GM21723 (cell line): ENCODE results near the gene ANGEL1.
A peak's percentile ranks its signal among the peaks of the same experiment; 100 is the strongest.

Experiments used
- ATAC-seq: cut with Tn5 transposase; IDR thresholded peaks from one replicate; pipeline ENCODE4 v1.9.1; 2021; ENCODE audit warnings: mild to moderate bottlenecking, moderate library complexity; ENCODE audit not compliant: unreplicated experiment

Gene ANGEL1

GRCh38 chr14:76812422-76813383, at the start of gene ANGEL1:
Gene ANGEL1, minus strand, starts transcription at chr14:76812882. Its CDS starts 55 bp downstream, at chr14:76812827.
- peak; percentile 88 for ATAC-seq

GRCh38 chr14:76861574-76862255, 49.0 kb upstream of the ANGEL1 start:
- ATAC-seq, result no peak

- ATAC-seq, result no peak
Measured at GRCh38 chr14:76856769-76857168, 44.1 kb upstream of the ANGEL1 start.

GRCh38 chr14:76855066-76855465, 42.4 kb upstream of the ANGEL1 start:
- no peak for ATAC-seq

GRCh38 chr14:76848879-76849278, 36.2 kb upstream of the ANGEL1 start:
- ATAC-seq, result no peak

- ATAC-seq, result no peak
Measured at GRCh38 chr14:76846331-76847047, 33.8 kb upstream of the ANGEL1 start.

- no peak for ATAC-seq
Measured at GRCh38 chr14:76844223-76844622, 31.5 kb upstream of the ANGEL1 start.

GRCh38 chr14:76842414-76842813, 29.7 kb upstream of the ANGEL1 start:
- no peak for ATAC-seq

- no peak for ATAC-seq
Measured at GRCh38 chr14:76837524-76837923, 24.8 kb upstream of the ANGEL1 start.

GRCh38 chr14:76836029-76836630, 23.4 kb upstream of the ANGEL1 start:
- no peak for ATAC-seq

- ATAC-seq, result no peak
Measured at GRCh38 chr14:76834241-76834661, 21.6 kb upstream of the ANGEL1 start.

- no peak for ATAC-seq
Measured at GRCh38 chr14:76833011-76833410, 20.3 kb upstream of the ANGEL1 start.

GRCh38 chr14:76832503-76832988, 19.9 kb upstream of the ANGEL1 start:
- ATAC-seq, result no peak

- no peak for ATAC-seq
Measured at GRCh38 chr14:76830556-76830955, 17.9 kb upstream of the ANGEL1 start.

- no peak for ATAC-seq
Measured at GRCh38 chr14:76829650-76830421, 17.2 kb upstream of the ANGEL1 start.

- no peak for ATAC-seq
Measured at GRCh38 chr14:76829013-76829365, 16.3 kb upstream of the ANGEL1 start.

GRCh38 chr14:76828339-76829012, 15.8 kb upstream of the ANGEL1 start:
- no peak for ATAC-seq

GRCh38 chr14:76827696-76828296, 15.1 kb upstream of the ANGEL1 start:
- ATAC-seq, result no peak

GRCh38 chr14:76826122-76826521, 13.4 kb upstream of the ANGEL1 start, which contains the start of gene LRRC74A:
Gene LRRC74A, plus strand, starts transcription at chr14:76826408. Its CDS starts 290 bp downstream, at chr14:76826698.
- no peak for ATAC-seq
